OCI-LY1 (cell line): ENCODE measurements around the gene PLA2G15.

Experiments used
- EZH2 ChIP-seq: fragments of 200-600 bp; sonication (generic), shearing (Covaris generic); IDR thresholded peaks from 2 replicates; pipeline ENCODE4 v1.8.0; 2017; ENCODE audit warnings: borderline replicate concordance, mixed run types, mild to moderate bottlenecking, antibody characterized with exemption, low read length, moderate library complexity, mixed read lengths
- TF ChIP-seq, protein P1 (sequence below): fragments of 200-600 bp; sonication (generic), shearing (Covaris generic); IDR thresholded peaks from 2 replicates; pipeline ENCODE4 v1.5.1; 2017; ENCODE audit warnings: mild to moderate bottlenecking, antibody characterized with exemption, low read length, moderate library complexity, mixed read lengths

DNA sequence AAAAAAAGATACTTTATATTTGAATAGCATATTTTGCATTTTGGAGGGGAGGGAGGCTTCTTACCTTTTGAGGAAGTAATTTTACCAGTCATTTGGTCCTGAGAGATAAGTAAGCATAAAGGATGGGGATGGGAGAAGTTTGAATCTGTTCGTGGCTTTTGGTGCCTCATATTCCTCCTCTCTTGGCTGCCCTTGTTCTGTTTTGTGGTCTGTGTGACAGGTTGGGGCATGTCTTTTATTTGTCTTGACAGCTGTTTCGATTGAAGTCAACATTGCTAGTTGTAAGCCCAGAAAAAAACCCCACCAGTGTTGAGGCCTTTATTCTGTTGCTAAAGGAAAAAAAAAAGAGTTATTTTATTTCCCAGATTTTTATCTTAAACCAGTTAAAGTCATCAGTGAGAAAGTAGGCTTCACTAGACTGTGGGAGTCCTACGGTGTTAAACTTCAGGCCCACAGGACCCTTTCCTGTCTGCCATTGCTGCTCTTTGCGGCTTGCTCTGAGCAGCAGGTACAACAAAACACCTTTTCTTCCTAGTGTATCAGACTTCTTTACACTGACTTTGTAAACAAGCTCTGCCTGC is 30.5 kb downstream of the PLA2G15 start:
- TF ChIP-seq, protein P1, sequence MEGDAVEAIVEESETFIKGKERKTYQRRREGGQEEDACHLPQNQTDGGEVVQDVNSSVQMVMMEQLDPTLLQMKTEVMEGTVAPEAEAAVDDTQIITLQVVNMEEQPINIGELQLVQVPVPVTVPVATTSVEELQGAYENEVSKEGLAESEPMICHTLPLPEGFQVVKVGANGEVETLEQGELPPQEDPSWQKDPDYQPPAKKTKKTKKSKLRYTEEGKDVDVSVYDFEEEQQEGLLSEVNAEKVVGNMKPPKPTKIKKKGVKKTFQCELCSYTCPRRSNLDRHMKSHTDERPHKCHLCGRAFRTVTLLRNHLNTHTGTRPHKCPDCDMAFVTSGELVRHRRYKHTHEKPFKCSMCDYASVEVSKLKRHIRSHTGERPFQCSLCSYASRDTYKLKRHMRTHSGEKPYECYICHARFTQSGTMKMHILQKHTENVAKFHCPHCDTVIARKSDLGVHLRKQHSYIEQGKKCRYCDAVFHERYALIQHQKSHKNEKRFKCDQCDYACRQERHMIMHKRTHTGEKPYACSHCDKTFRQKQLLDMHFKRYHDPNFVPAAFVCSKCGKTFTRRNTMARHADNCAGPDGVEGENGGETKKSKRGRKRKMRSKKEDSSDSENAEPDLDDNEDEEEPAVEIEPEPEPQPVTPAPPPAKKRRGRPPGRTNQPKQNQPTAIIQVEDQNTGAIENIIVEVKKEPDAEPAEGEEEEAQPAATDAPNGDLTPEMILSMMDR: no peak
- no peak for TF ChIP-seq EZH2
